ENCODE measurements around the gene CIAO3. TPM values are rescaled to one million over a fixed set of nuclear protein-coding genes. Genes with fewer than 3 reads are reported as not detected.

Gene CIAO3
- total RNA-seq, 4 donors from 2014 or later: 39.8 to 53.2 (median 45.6) TPM

GRCh38 chr16:780296-780695 is 39.5 kb upstream of the CIAO3 start:
- Histone ChIP-seq H3K27ac (no peak overlapping the region), H3K4me1 (peaks cover 0 to 7% (median 0%) of the 10 kb centered on the region in 4 donors), H3K9me3 (no peaks in the 10 kb centered on the region), H3K36me3 (peaks cover 0 to 6% (median 0%) of the 10 kb centered on the region in 3 donors), H3K27me3 (peaks cover 0 to 70% of the 10 kb centered on the region in 2 donors), H3K4me3 (no peak overlapping the region)
- no peak for TF ChIP-seq POLR2A (IDR thresholded peaks at IDR 0.05)
- no peak for TF ChIP-seq EP300 (IDR thresholded peaks at IDR 0.05)
- TF ChIP-seq CTCF (IDR thresholded peaks at IDR 0.05): no peak
- DNase-seq (ENCODE audit: low spot score in 2 of 2): no peak
- 85 to 90% methylated on average over 16 of the region's 16 CpGs for WGBS, 2 donors

- H3K9me3 ChIP-seq: no peaks in the 10 kb centered on the region
- TF ChIP-seq EP300 (IDR thresholded peaks at IDR 0.05): no peak
- TF ChIP-seq CTCF (IDR thresholded peaks at IDR 0.05): no peak
- no peak for TF ChIP-seq POLR2A (IDR thresholded peaks at IDR 0.05)
- peaks cover 0 to 77% of the 10 kb centered on the region in 2 donors for H3K27me3 ChIP-seq
- DNase-seq (ENCODE audit: low spot score in 2 of 2): no peak
- no peaks in the 10 kb centered on the region for H3K36me3 ChIP-seq
- H3K4me3 ChIP-seq: no peak overlapping the region
- H3K27ac ChIP-seq: no peak overlapping the region
- peaks cover 0 to 7% (median 0%) of the 10 kb centered on the region in 4 donors for H3K4me1 ChIP-seq
- 70 to 77% methylated on average over 7 to 12 of the region's 13 CpGs for WGBS, 2 donors
Measured at GRCh38 chr16:779561-779960, 38.8 kb upstream of the CIAO3 start.

GRCh38 chr16:778909-779527 is 38.2 kb upstream of the CIAO3 start:
- 89 to 93% methylated on average over 6 of the region's 6 CpGs for WGBS, 2 donors
- no peak for DNase-seq (ENCODE audit: low spot score in 2 of 2)
- peaks cover 0 to 7% (median 0%) of the 10 kb centered on the region in 4 donors for H3K4me1 ChIP-seq
- no peak overlapping the region for H3K27ac ChIP-seq
- H3K36me3 ChIP-seq: no peaks in the 10 kb centered on the region
- TF ChIP-seq POLR2A (IDR thresholded peaks at IDR 0.05): no peak
- TF ChIP-seq EP300 (IDR thresholded peaks at IDR 0.05): no peak
- no peak for TF ChIP-seq CTCF (IDR thresholded peaks at IDR 0.05)
- H3K4me3 ChIP-seq: no peak overlapping the region
- no peaks in the 10 kb centered on the region for H3K9me3 ChIP-seq
- H3K27me3 ChIP-seq: peaks cover 0 to 82% of the 10 kb centered on the region in 2 donors

DNA sequence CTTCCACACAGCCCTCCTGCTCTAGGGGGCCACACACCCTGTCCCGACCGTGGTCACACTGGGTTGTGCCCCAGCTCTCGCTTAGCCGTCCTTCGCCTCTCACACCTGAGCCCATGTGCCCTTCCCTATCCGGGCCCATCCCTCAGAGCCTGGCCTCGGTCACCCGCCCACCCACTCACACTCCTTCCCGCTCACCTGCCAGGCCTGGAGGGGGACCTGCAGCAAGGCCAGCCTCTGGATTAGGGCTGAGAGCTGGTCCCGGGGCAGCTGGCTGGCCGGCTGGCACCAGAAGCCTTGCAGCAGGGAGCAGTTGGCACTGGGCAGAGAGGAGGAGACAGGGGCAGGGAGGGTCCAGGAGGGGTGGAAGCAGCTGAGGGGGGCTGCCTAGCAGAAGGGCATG is 37.6 kb upstream of the CIAO3 start:
- no peaks in the 10 kb centered on the region for H3K36me3 ChIP-seq
- no peak overlapping the region for H3K4me3 ChIP-seq
- H3K27ac ChIP-seq: no peak overlapping the region
- WGBS, 2 donors: 71 to 76% methylated on average over 5 to 11 of the region's 11 CpGs
- TF ChIP-seq EP300 (IDR thresholded peaks at IDR 0.05): no peak
- TF ChIP-seq CTCF (IDR thresholded peaks at IDR 0.05): no peak
- TF ChIP-seq POLR2A (IDR thresholded peaks at IDR 0.05): no peak
- DNase-seq (ENCODE audit: low spot score in 2 of 2): no peak
- peaks cover 0 to 84% of the 10 kb centered on the region in 2 donors for H3K27me3 ChIP-seq
- peaks cover 0 to under 1% (median 0%) of the 10 kb centered on the region in 4 donors for H3K4me1 ChIP-seq
- no peaks in the 10 kb centered on the region for H3K9me3 ChIP-seq

DNA sequence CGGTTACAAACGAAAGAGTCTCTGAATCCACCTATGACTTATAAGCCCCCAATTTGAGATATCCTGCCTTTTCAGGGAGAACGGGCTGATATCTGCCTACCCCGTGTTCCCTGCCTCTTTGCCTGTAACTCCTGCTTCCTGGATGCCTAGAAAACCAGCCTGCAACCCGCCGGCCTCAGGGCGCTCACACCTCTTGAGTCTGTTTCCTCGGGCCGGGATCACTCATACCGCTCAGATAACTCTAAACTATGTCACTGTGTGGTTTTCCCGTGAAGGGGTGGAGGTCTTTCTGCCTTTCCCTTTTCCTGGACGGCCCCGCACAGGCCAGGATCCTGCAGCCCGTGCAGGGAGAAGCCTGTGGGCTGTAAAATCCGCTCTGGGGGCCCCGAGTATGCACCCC is 37.0 kb upstream of the CIAO3 start:
- Histone ChIP-seq H3K4me1 (no peaks in the 10 kb centered on the region), H3K27ac (no peak overlapping the region), H3K36me3 (no peaks in the 10 kb centered on the region), H3K27me3 (peaks cover 0 to 81% of the 10 kb centered on the region in 2 donors), H3K4me3 (no peak overlapping the region), H3K9me3 (no peaks in the 10 kb centered on the region)
- WGBS, 2 donors: 27 to 30% methylated on average over 16 of the region's 16 CpGs
- TF ChIP-seq EP300 (IDR thresholded peaks at IDR 0.05) (no peak), CTCF (IDR thresholded peaks at IDR 0.05) (no peak), POLR2A (IDR thresholded peaks at IDR 0.05) (no peak)
- no peak for DNase-seq (ENCODE audit: low spot score in 2 of 2)
